ENCODE measurements around the gene RFX4. TPM values are rescaled to one million over a fixed set of nuclear protein-coding genes. Genes with fewer than 3 reads are reported as not detected.

Gene RFX4
- total and polyA plus RNA-seq, 2 donors, result 0.05 to 0.23 TPM

GRCh38 chr12:106804668-106805067 lies 221.9 kb downstream of the RFX4 start:
- DNase-seq (ENCODE audit: low read depth in 6 of 9, low spot score in 9 of 9), result no peak
- H3K27me3 ChIP-seq (ENCODE audit: control insufficient read depth in 2 of 2, insufficient read depth in 1 of 2, low read length in 1 of 2), result no peaks in the 10 kb centered on the region
- H3K4me3 ChIP-seq (ENCODE audit: low read length in 2 of 2), result no peak overlapping the region
- no peaks in the 10 kb centered on the region for H3K9me3 ChIP-seq (ENCODE audit: control insufficient read depth in 2 of 2, insufficient read depth in 1 of 2, low read length in 1 of 2)
- H3K36me3 ChIP-seq (ENCODE audit: control insufficient read depth in 2 of 2, insufficient read depth in 2 of 2, low read length in 1 of 2), result peaks cover 4 to 21% of the 10 kb centered on the region in 2 donors
- 89% methylated on average over 3 of the region's 3 CpGs for WGBS
- no peak overlapping the region for H3K27ac ChIP-seq (ENCODE audit: low read depth in 1 of 2, low read length in 1 of 2)
- H3K4me1 ChIP-seq (ENCODE audit: control insufficient read depth in 2 of 2, insufficient read depth in 2 of 2, low read length in 2 of 2), result no peaks in the 10 kb centered on the region

Other genes with a start within 250 kb of the RFX4 start
- 7.5 TPM for gene POLR3B, start 225.3 kb upstream of the RFX4 start, total RNA-seq
- 4.5 TPM for gene POLR3B, start 225.3 kb upstream of the RFX4 start, polyA plus RNA-seq
- 10.2 TPM for gene RIC8B, start 191.7 kb downstream of the RFX4 start, total RNA-seq
- 5.8 TPM for gene RIC8B, start 191.7 kb downstream of the RFX4 start, polyA plus RNA-seq